AG04449 (cell line): Measurements from ENCODE around the gene PARD3B.

ENCODE experiments used
- CTCF ChIA-PET: fragments of 350-600 bp; formaldehyde crosslinking; extraction: SDS; loops from one replicate; lab custom pipeline; 2021; ENCODE audit warnings: antibody characterized with exemption; lab: Yijun Ruan, JAX
- POLR2A ChIA-PET: fragments of 400-600, 350-600 bp; formaldehyde crosslinking; extraction: SDS; loops from one replicate; lab custom pipeline; 2020; ENCODE audit warnings: antibody characterized with exemption, inconsistent platforms; lab: Yijun Ruan, JAX
- DNase-seq: peaks from one replicate; pipeline ENCODE4 v3.0.0-alpha.2; 2010; ENCODE audit warnings: low read depth, low spot score
- H3K4me3 ChIP-seq: 2 replicates; pipeline ENCODE4 v1.5.1; 2011; ENCODE audit warnings: low read depth, mild to moderate bottlenecking, control low read depth, low read length
- CTCF ChIP-seq: IDR thresholded peaks from one replicate; pipeline ENCODE4 v1.5.1; 2011; ENCODE audit warnings: mild to moderate bottlenecking, moderate library complexity, low read length, control low read depth, inconsistent platforms; ENCODE audit not compliant: insufficient read depth; ENCODE audit errors: missing control alignments

PARD3B gene

GRCh38 chr2:205403244-205403825 is 858.1 kb downstream of the PARD3B start:
- no peak for TF ChIP-seq CTCF
- no peak overlapping the region for H3K4me3 ChIP-seq
- CTCF ChIA-PET, result no interaction called here
- POLR2A ChIA-PET, result no interaction called here
- DNase-seq, result peak; percentile 65

GRCh38 chr2:205405194-205405593 is 859.9 kb downstream of the PARD3B start:
- DNase-seq, result no peak
- no peak for TF ChIP-seq CTCF
- H3K4me3 ChIP-seq, result no peak overlapping the region
- ChIA-PET POLR2A (interaction anchor here (1.1 kb wide), 1 partner anchor 277 kb away, joined by 3 read pairs; the partner anchor contains the start of gene NRP2), CTCF (interaction anchor here (0.6 to 1.4 kb wide), 4 partner anchors 38 to 534 kb away, joined by 3 to 5 read pairs (median 4); no protein-coding TSS in a partner anchor)

- POLR2A ChIA-PET, result interaction anchor here (1.1 kb wide), 1 partner anchor 276 kb away, joined by 3 read pairs; the partner anchor contains the start of gene NRP2
- CTCF ChIA-PET, result interaction anchor here (1.2 to 1.4 kb wide), 2 partner anchors 270 to 274 kb away, joined by 5 read pairs; no protein-coding TSS in a partner anchor
- peak; percentile 64 for DNase-seq
- H3K4me3 ChIP-seq, result no peak overlapping the region
- no peak for TF ChIP-seq CTCF
Observed at GRCh38 chr2:205405752-205406151, 860.5 kb downstream of the PARD3B start.

DNA sequence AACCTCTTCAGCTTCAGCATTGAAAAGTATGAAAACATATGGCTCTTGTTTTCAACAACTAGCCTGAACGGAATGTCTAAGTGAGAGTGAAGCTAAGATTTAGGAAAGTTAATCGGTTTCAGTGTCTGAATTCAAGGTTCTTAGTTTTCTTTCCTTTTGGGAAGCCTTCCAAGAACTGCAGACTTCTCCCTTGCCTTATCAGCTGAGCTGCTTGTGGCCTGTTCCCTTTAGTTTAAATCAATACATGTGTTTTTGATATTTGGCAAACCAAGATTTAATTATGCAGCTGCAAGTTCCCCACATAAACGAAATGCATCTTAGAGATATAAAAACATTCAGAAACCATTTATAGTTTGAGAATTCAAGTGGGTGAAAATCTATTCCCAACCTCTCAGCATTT is 862.7 kb downstream of the PARD3B start:
- ChIA-PET POLR2A (interaction anchor here (1.0 kb wide), 1 partner anchor 274 kb away, joined by 3 read pairs; no protein-coding TSS in a partner anchor), CTCF (interaction anchor here (1.0 to 1.5 kb wide), 2 partner anchors 14 to 268 kb away, joined by 3 to 4 read pairs; no protein-coding TSS in a partner anchor)
- H3K4me3 ChIP-seq, result no peak overlapping the region
- no peak for TF ChIP-seq CTCF
- peak; percentile 70 for DNase-seq

DNA sequence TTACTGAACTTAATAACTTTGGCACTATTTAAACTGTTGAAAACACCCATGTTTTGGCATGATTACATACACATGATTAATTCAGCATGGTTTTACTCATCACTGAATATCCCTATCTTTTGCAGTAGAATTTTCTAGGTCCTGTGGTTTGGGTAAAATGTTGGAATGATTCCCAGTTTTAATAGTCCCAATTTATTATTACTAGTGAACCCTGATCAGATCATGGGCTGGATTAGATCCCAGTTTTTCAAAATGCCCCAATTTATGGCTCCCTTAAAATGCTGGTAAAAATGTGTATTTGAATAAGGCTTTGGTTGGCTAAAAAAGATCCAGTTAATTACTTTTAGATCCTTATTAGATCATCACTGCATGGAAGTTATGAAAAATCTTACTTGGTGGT is 863.4 kb downstream of the PARD3B start:
- no peak for DNase-seq
- CTCF ChIA-PET, result interaction anchor here (0.9 to 1.2 kb wide), 3 partner anchors 267 to 540 kb away, joined by 3 read pairs; no protein-coding TSS in a partner anchor
- no peak overlapping the region for H3K4me3 ChIP-seq
- POLR2A ChIA-PET, result interaction anchor here (0.6 kb wide), 1 partner anchor 292 kb away, joined by 3 read pairs; no protein-coding TSS in a partner anchor
- TF ChIP-seq CTCF, result no peak

- no peak overlapping the region for H3K4me3 ChIP-seq
- no peak for TF ChIP-seq CTCF
- POLR2A ChIA-PET, result interaction anchor here (0.6 kb wide), 1 partner anchor 292 kb away, joined by 3 read pairs; no protein-coding TSS in a partner anchor
- CTCF ChIA-PET, result interaction anchor here (0.9 to 1.2 kb wide), 3 partner anchors 266 to 539 kb away, joined by 3 read pairs; no protein-coding TSS in a partner anchor
- no peak for DNase-seq
Observed at GRCh38 chr2:205409411-205409810, 864.1 kb downstream of the PARD3B start.
